ENCODE results near the gene MALAT1.
"Not testable (repeated sequence)": the region's sequence is repeated elsewhere in the genome, so short reads cannot be mapped to it uniquely, and the experiment has no call there.

Gene MALAT1

DNA sequence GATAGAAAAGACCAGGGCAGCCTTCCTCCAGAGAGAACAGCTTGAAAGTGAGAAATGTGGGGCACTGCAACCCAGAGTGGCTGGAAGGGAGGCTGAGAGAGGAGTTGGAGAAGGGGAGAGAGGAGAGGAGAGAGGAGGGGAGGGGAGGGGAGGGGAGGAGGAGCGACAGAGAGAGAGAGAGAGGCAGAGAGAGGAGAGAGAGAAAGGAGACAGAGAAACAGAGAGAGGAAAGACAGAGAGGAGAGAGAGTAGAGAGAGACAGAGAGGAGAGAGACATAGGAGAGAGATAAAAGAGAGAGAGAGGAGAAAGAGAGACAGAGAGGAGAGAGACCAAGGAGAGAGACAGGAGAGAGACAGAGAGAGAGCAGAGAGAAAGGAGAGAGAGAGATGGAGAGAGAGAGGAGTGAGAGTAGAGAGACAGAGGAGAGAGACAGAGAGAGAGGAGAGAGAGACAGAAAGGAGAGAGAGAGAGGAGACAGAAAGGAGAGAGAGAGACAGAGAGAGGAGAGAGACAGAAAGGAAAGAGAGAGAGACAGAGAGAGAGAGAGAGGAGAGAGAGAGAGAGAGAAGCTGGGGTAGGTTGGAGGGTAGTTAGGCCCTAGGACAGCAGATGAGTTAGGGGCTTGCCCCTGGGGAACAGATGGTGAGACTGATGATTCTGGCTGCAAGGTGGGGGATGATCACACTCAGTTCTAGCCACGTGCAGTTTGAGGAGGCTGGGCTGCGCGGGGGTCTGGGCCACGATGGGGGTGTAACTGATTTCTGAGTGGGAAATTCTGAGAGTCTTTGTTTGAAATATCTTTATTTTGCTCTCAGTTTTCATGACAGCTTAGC is 17.5 kb downstream of the MALAT1 start:
- Mint-ChIP-seq H3K9me3 (no peaks in the 10 kb centered on the region), H3K27ac (peak overlapping the region; percentile 21)
- DNase-seq: no peak

DNA sequence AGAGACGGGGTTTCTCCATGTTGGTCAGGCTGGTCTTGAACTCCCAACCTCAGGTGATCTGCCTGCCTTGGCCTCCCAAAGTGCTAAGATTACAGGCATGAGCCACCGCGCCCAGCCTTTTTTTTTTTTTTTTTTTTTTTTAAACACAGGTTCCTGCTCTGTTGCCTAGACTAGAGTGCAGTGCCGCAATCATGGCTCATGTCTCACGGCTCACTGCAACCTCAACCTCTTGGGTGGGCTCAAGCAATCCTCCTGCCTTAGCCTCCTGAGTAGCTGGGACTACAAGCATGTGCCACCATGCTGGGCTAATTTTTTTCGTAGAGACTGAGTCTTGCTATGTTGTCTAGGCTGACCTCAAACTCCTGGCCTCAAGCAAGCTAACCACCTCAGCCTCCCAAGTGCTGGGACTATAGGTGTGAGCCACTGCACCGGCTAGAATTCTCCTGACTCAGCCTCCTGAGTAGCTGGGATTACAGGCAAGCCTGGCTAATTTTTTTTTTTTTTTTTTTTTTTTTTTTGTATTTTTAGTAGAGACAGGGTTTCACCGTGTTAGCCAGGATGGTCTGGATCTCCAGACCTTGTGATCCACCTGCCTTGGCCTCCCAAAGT is 20.2 kb downstream of the MALAT1 start:
- DNase-seq; H3K27ac Mint-ChIP-seq; H3K4me3 Mint-ChIP-seq; H3K9me3 Mint-ChIP-seq; H3K36me3 Mint-ChIP-seq (ENCODE audit: low read depth); H3K27me3 Mint-ChIP-seq (ENCODE audit: low read depth, poor library complexity): not testable (repeated sequence)
- H3K4me1 Mint-ChIP-seq: peaks cover 37% of the 10 kb centered on the region

More for the DNA sequence above, 17.5 kb downstream of the MALAT1 start:
- peaks cover 10% of the 10 kb centered on the region for H3K4me1 Mint-ChIP-seq
- H3K36me3 Mint-ChIP-seq (ENCODE audit: low read depth): no peaks in the 10 kb centered on the region
- H3K27me3 Mint-ChIP-seq (ENCODE audit: low read depth, poor library complexity): no peaks in the 10 kb centered on the region
- TF ChIP-seq, protein P1, sequence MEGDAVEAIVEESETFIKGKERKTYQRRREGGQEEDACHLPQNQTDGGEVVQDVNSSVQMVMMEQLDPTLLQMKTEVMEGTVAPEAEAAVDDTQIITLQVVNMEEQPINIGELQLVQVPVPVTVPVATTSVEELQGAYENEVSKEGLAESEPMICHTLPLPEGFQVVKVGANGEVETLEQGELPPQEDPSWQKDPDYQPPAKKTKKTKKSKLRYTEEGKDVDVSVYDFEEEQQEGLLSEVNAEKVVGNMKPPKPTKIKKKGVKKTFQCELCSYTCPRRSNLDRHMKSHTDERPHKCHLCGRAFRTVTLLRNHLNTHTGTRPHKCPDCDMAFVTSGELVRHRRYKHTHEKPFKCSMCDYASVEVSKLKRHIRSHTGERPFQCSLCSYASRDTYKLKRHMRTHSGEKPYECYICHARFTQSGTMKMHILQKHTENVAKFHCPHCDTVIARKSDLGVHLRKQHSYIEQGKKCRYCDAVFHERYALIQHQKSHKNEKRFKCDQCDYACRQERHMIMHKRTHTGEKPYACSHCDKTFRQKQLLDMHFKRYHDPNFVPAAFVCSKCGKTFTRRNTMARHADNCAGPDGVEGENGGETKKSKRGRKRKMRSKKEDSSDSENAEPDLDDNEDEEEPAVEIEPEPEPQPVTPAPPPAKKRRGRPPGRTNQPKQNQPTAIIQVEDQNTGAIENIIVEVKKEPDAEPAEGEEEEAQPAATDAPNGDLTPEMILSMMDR (IDR thresholded peaks at IDR 0.05): no peak
- no peak overlapping the region for H3K4me3 Mint-ChIP-seq

DNA sequence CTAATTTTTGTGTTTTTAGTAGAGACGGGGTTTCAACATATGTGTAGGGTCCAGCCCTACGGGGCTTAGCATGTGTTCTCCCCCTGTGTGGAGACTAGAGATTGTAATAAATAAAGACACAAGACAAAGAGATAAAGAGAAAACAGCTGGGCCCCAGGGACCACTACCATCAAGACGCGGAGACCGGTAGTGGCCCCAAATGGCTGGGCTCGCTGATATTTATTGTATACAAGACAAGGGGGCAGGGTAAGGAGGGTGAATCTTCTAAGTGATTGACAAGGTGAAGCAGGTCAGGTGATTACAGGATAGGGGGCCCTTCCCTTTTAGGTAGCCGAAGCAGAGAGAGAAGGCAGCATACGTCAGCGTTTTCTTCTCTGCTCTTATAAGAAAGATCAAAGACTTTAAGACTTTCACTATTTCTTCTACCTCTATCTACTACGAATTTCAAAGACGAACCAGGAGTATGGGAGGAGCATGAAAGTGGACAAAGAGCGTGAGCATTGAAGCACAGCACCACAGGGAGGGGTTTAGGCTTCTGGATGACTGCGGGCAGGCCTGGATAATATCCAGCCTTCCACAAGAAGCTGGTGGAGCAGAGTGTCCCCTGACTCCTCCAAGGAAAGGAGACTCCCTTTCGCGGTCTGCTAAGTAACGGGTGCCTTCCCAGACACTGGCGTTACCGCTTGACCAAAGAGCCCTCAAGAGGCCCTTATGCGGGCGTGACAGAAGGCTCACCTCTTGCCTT is 23.1 kb downstream of the MALAT1 start:
- Mint-ChIP-seq H3K4me1 (peaks cover 41% of the 10 kb centered on the region), H3K27ac (peak overlapping the region; percentile 25), H3K4me3 (peak overlapping the region; percentile 24)
- DNase-seq; H3K27me3 Mint-ChIP-seq (ENCODE audit: low read depth, poor library complexity); H3K9me3 Mint-ChIP-seq; H3K36me3 Mint-ChIP-seq (ENCODE audit: low read depth): not testable (repeated sequence)

DNA sequence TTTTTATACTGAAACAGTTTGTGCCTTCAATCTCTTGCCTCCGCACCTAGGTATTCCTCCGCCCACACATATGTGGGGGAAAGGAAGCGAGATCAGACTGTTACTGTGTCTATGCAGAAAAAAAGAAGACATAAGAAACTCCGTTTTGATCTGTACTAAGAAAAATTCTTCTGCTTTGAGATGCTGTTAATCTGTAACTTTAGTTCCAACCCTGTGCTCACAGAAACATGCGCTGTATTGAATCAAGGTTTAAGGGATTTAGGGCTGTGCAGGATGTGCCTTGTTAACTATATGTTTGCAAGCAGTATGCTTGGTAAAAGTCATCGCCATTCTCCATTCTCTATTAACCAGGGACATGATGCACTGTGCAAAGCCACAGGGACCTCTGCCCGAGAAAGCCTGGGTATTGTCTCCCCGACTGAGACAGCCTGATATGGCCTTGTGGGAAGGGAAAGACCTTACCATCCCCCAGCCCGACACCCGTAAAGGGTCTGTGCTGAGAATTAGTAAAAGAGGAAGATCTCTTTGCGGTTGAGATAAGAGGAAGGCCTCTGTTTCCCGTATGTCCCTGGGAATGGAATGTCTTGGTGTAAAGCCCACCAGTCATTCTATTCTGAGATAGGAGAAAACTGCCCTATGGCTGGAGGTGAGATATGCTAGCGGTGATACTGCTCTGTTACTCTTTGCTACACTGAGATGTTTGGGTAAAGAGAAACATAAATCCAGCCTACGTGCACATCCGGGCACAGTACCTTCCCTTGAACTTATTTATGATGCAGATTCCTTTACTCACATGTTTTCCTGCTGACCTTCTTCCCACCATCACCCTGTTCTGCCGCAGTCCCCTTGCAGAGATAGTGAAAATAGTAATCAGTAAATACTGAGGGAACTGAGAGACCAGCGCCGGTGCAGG is 24.1 kb downstream of the MALAT1 start:
- not testable (repeated sequence) for H3K4me3 Mint-ChIP-seq; H3K27ac Mint-ChIP-seq; H3K27me3 Mint-ChIP-seq (ENCODE audit: low read depth, poor library complexity); DNase-seq; H3K36me3 Mint-ChIP-seq (ENCODE audit: low read depth); H3K9me3 Mint-ChIP-seq
- peaks cover 48% of the 10 kb centered on the region for H3K4me1 Mint-ChIP-seq

DNA sequence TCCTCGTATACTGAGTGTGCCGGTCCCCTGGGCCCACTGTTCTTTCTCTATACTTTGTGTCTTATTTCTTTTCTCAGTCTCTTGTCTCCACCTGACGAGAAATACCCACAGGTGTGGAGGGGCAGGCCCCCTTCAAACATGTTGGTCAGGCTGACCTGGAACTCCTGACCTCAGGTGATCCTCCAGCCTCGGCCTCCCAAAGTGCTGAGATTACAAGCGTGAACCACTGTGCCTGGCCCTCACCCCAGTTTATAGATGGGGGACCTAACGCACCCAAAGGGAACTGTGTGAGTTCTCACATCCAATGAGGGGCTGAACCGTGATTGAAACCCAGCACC is 24.8 kb downstream of the MALAT1 start:
- not testable (repeated sequence) for H3K36me3 Mint-ChIP-seq (ENCODE audit: low read depth); DNase-seq; H3K27me3 Mint-ChIP-seq (ENCODE audit: low read depth, poor library complexity); H3K9me3 Mint-ChIP-seq; H3K27ac Mint-ChIP-seq; H3K4me3 Mint-ChIP-seq
- H3K4me1 Mint-ChIP-seq: peaks cover 51% of the 10 kb centered on the region

DNA sequence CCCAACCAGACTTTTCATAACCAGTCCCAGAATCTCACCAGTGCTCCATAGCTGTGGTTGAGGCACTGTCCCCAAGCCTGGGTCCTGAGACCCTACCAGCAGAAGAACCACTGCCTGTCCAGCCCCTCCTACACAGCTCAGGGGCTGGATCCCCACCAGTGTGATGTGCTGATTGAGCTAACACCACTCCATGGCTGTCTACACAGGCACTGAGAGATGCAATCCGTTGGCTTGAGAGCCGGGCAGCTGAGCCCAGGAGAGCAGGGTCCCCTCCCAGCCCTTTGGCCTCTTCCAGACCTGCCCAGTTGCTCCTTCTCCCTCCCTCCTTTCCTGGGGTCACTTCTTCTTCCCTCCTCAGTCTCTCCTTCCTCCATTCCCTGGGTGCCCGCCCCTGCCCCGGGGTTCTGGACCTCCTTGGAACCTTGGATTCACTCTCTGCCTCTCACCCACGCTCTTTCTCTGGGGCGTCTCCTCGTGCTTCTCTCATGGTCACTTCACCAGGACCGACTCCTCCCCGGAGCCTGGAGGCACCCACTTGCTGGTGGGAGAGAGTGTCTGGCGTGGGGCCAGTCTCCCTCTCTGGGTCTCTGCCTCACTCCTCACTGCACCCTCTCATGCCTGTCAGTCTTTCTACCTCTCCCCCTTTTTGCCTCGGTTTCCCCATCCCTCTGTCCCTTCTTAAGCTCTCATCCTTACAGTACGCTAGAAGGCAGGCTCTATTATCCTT is 25.3 kb downstream of the MALAT1 start:
- no peak for DNase-seq
- TF ChIP-seq, protein P1 (IDR thresholded peaks at IDR 0.05): no peak
- H3K27ac Mint-ChIP-seq: peak overlapping the region; percentile 64
- H3K4me3 Mint-ChIP-seq: peak overlapping the region; percentile 81
- no peaks in the 10 kb centered on the region for H3K27me3 Mint-ChIP-seq (ENCODE audit: low read depth, poor library complexity)
- H3K36me3 Mint-ChIP-seq (ENCODE audit: low read depth): peaks cover 8% of the 10 kb centered on the region
- H3K4me1 Mint-ChIP-seq: peaks cover 57% of the 10 kb centered on the region
- H3K9me3 Mint-ChIP-seq: no peaks in the 10 kb centered on the region

Data from nephron progenitor cell (in vitro differentiated cells).